ENCODE results near the gene DNAL1. TPM values are rescaled to one million over a fixed set of nuclear protein-coding genes. Genes with fewer than 3 reads are reported as not detected.

Gene DNAL1
- total and polyA plus RNA-seq, 9 of the 15 experiments (the other 6 are each of a cell fraction or from before 2014, with no cell fraction given) = 1.6 to 11.7 (median 4.8) TPM

GRCh38 chr14:73713803-73714655, 69.2 kb downstream of the DNAL1 start, which contains the start of gene PNMA1 (continued):
- peak; percentile 20 to 44; a peak in 2 of 4 replicates for TF ChIP-seq MNT (conservative IDR thresholded peaks at IDR 0.05)
- no peak for TF ChIP-seq CBX1 (IDR thresholded peaks at IDR 0.05; ENCODE audit: low read depth)
- no peak for TF ChIP-seq BACH1 (tag; IDR thresholded peaks at IDR 0.05)
- peak; percentile 57; the same call in 1 of the 2 replicates for TF ChIP-seq ZBTB1 (CRISPR knock-in tag; IDR thresholded peaks at IDR 0.05; ENCODE audit: borderline replicate concordance, low read depth)
- TF ChIP-seq KLF6 (CRISPR knock-in tag; IDR thresholded peaks at IDR 0.05; ENCODE audit: borderline replicate concordance) = no peak
- no peak for TF ChIP-seq SAFB2 (IDR thresholded peaks at IDR 0.05; ENCODE audit: borderline replicate concordance, low read depth, low read length, severe bottlenecking)
- peak; percentile 51 for TF ChIP-seq KDM5B (IDR thresholded peaks at IDR 0.05; ENCODE audit: insufficient replicate concordance, low read depth, low read length)
- TF ChIP-seq JUND (IDR thresholded peaks at IDR 0.05; ENCODE audit: borderline replicate concordance, low read depth, low read length) = no peak
- no peak for TF ChIP-seq JUND (tag; IDR thresholded peaks at IDR 0.05; ENCODE audit: borderline replicate concordance, low read depth, low read length)
- 0 out of 2 replicates have a peak, but pooled peaks have one; percentile 18 for TF ChIP-seq ILF3 (IDR thresholded peaks at IDR 0.05; ENCODE audit: borderline replicate concordance)
- TF ChIP-seq ZNF707 (CRISPR knock-in tag; conservative IDR thresholded peaks at IDR 0.05) = no peak
- no peak for TF ChIP-seq ZNF584 (CRISPR knock-in tag; IDR thresholded peaks at IDR 0.05; ENCODE audit: low read depth)
- no peak for TF ChIP-seq ERF (CRISPR knock-in tag; IDR thresholded peaks at IDR 0.05)
- TF ChIP-seq L3MBTL2 (IDR thresholded peaks at IDR 0.05) = peak; percentile 93
- TF ChIP-seq IRF9 (tag; IDR thresholded peaks at IDR 0.05) = no peak
- TF ChIP-seq CC2D1A (IDR thresholded peaks at IDR 0.05) = no peak
- no peak for TF ChIP-seq ZNF121 (CRISPR knock-in tag; conservative IDR thresholded peaks at IDR 0.05)
- TF ChIP-seq HDAC3 (IDR thresholded peaks at IDR 0.05; ENCODE audit: borderline replicate concordance, partially characterized antibody) = no peak
- TF ChIP-seq ZNF740 (CRISPR knock-in tag; IDR thresholded peaks at IDR 0.05) = no peak
- TF ChIP-seq ZNF740 (tag; IDR thresholded peaks at IDR 0.05) = no peak
- TF ChIP-seq ZNF77 (CRISPR knock-in tag; IDR thresholded peaks at IDR 0.05) = no peak
- TF ChIP-seq ZNF124 (CRISPR knock-in tag; IDR thresholded peaks at IDR 0.05) = no peak
- no peak for TF ChIP-seq SMAD2 (IDR thresholded peaks at IDR 0.05; ENCODE audit: low read depth, low read length)
- TF ChIP-seq ETS2 (tag; IDR thresholded peaks at IDR 0.05; ENCODE audit: borderline replicate concordance, poor library complexity, severe bottlenecking) = no peak
- TF ChIP-seq TSC22D4 (tag; IDR thresholded peaks at IDR 0.05) = no peak
- no peak for TF ChIP-seq HDAC8 (tag; IDR thresholded peaks at IDR 0.05)

All from K562 (cell line).